Fibroblast of lung (primary cell): Measurements from ENCODE around the gene C8B. TPM values are rescaled to one million over a fixed set of nuclear protein-coding genes. Genes with fewer than 3 reads are reported as not detected.

Experiments
- DNase-seq, 2 donors: peaks; one replicate each; pipeline versions ENCODE4 v3.0.0 to v3.0.0-alpha.2; 2010; ENCODE audit warnings: low read depth in 2 of 2
- H2AFZ ChIP-seq: 2 replicates; pipeline ENCODE4 v1.5.1; 2012; ENCODE audit warnings: low read length, control low read depth, inconsistent platforms
- H3K27ac ChIP-seq: 2 replicates; pipeline ENCODE4 v1.5.1; 2011; ENCODE audit warnings: low read length, control low read depth; ENCODE audit not compliant: insufficient read depth
- H3K27me3 ChIP-seq: 2 replicates; pipeline ENCODE4 v1.5.1; 2011; ENCODE audit warnings: mild to moderate bottlenecking, low read length; ENCODE audit not compliant: control insufficient read depth, insufficient read depth
- H3K36me3 ChIP-seq: 2 replicates; pipeline ENCODE4 v1.5.1; 2011; ENCODE audit warnings: low read length; ENCODE audit not compliant: control insufficient read depth, insufficient read depth
- H3K4me1 ChIP-seq: 2 replicates; pipeline ENCODE4 v1.5.1; 2011; ENCODE audit warnings: low read length; ENCODE audit not compliant: control insufficient read depth, insufficient read depth; ENCODE audit errors: extremely low read depth
- H3K4me2 ChIP-seq: 2 replicates; pipeline ENCODE4 v1.5.1; 2011; ENCODE audit warnings: low read length, control low read depth; ENCODE audit not compliant: insufficient read depth; ENCODE audit errors: extremely low read depth
- H3K4me3 ChIP-seq, 4 experiments: fragments of 200-600 bp in 1 of 4; sonication (generic) in 1 of 4; replicated peaks in 1 of 4; 2 replicates each; pipeline ENCODE4 v1.5.1; 2011 to 2016; ENCODE audit warnings: low read length in 4 of 4, low read depth in 3 of 4, mild to moderate bottlenecking in 3 of 4, control low read depth in 2 of 4, inconsistent platforms in 1 of 4, mixed read lengths in 1 of 4; ENCODE audit not compliant: insufficient read depth in 1 of 4; ENCODE audit errors: control extremely low read depth in 1 of 4
- H3K79me2 ChIP-seq: 2 replicates; pipeline ENCODE4 v1.5.1; 2012; ENCODE audit warnings: mild to moderate bottlenecking, low read length, inconsistent platforms; ENCODE audit not compliant: control insufficient read depth, insufficient read depth
- H3K9ac ChIP-seq: 2 replicates; pipeline ENCODE4 v1.5.1; 2011; ENCODE audit warnings: mild to moderate bottlenecking, low read length, control low read depth; ENCODE audit not compliant: insufficient read depth
- H3K9me3 ChIP-seq: 2 replicates; pipeline ENCODE4 v1.5.1; 2012; ENCODE audit warnings: low read depth, low read length; ENCODE audit not compliant: control insufficient read depth, insufficient read depth
- H4K20me1 ChIP-seq: 2 replicates; pipeline ENCODE4 v1.5.1; 2011; ENCODE audit warnings: low read length; ENCODE audit not compliant: control insufficient read depth, insufficient read depth; ENCODE audit errors: extremely low read depth
- CTCF ChIP-seq, 2 donors: IDR thresholded peaks in 1 of 2; conservative IDR thresholded peaks in 1 of 2; 1 replicate in 1 of 2; 2 replicates in 1 of 2; pipeline ENCODE4 v1.5.1; 2011 to 2012; ENCODE audit warnings: low read length in 2 of 2, control low read depth in 1 of 2, inconsistent platforms in 1 of 2, low read depth in 1 of 2, mild to moderate bottlenecking in 1 of 2
- EZH2 ChIP-seq: IDR thresholded peaks from 2 replicates; pipeline ENCODE4 v1.5.1; 2012; ENCODE audit warnings: low read length, control low read depth, mild to moderate bottlenecking; ENCODE audit errors: missing control alignments
- polyA plus RNA-seq, 2 donors: library from polyadenylated mRNA; depleted of rRNA in 1 of 2; stranded (reverse) in 1 of 2; unstranded in 1 of 2; fragments of >200 nt; gene quantifications; 2 replicates each; pipeline ENCODE4 v1.2.1, GENCODE V29; 2011 to 2012; ENCODE audit warnings: missing spikeins in 1 of 2
- total RNA-seq: library from RNA; depleted of rRNA; stranded (reverse); fragments of >200 nt; gene quantifications from 2 replicates; pipeline ENCODE4 v1.2.1, GENCODE V29; 2014

C8B gene
- total and polyA plus RNA-seq, 2 donors (not counting 1 experiment from before 2014, with no cell fraction given): not detected

GRCh38 chr1:57012315-57012714 is 46.5 kb upstream of the C8B start:
- Histone ChIP-seq H3K27ac (no peak overlapping the region), H2AFZ (no peak overlapping the region), H3K4me2 (no peak overlapping the region), H3K27me3 (no peaks in the 10 kb centered on the region), H3K4me1 (no peaks in the 10 kb centered on the region), H3K9me3 (no peaks in the 10 kb centered on the region), H3K79me2 (no peaks in the 10 kb centered on the region), H3K4me3 (no peak overlapping the region), H4K20me1 (no peaks in the 10 kb centered on the region), H3K36me3 (no peaks in the 10 kb centered on the region), H3K9ac (no peak overlapping the region)
- TF ChIP-seq EZH2: no peak
- no peak for TF ChIP-seq CTCF (conservative IDR thresholded peaks at IDR 0.05 in 1 of 2, IDR thresholded peaks at IDR 0.05 in 1 of 2; ENCODE audit: low read depth in 1 of 2, low read length in 2 of 2)
- DNase-seq: no peak

- Histone ChIP-seq H3K79me2 (no peaks in the 10 kb centered on the region), H4K20me1 (no peaks in the 10 kb centered on the region), H3K36me3 (no peaks in the 10 kb centered on the region), H3K27ac (no peak overlapping the region), H3K4me1 (no peaks in the 10 kb centered on the region), H3K4me2 (no peak overlapping the region), H3K9me3 (no peaks in the 10 kb centered on the region), H2AFZ (no peak overlapping the region), H3K9ac (no peak overlapping the region), H3K4me3 (no peak overlapping the region), H3K27me3 (no peaks in the 10 kb centered on the region)
- DNase-seq: no peak
- TF ChIP-seq CTCF (conservative IDR thresholded peaks at IDR 0.05 in 1 of 2, IDR thresholded peaks at IDR 0.05 in 1 of 2; ENCODE audit: low read depth in 1 of 2, low read length in 2 of 2) (no peak), EZH2 (no peak)
Measured at GRCh38 chr1:57010511-57010910, 44.7 kb upstream of the C8B start.

GRCh38 chr1:57007948-57008347 is 42.1 kb upstream of the C8B start:
- no peaks in the 10 kb centered on the region for H3K36me3 ChIP-seq
- no peak overlapping the region for H3K4me3 ChIP-seq
- no peak for DNase-seq
- H4K20me1 ChIP-seq: no peaks in the 10 kb centered on the region
- H3K9me3 ChIP-seq: no peaks in the 10 kb centered on the region
- H3K4me1 ChIP-seq: no peaks in the 10 kb centered on the region
- TF ChIP-seq EZH2: no peak
- no peak for TF ChIP-seq CTCF (conservative IDR thresholded peaks at IDR 0.05 in 1 of 2, IDR thresholded peaks at IDR 0.05 in 1 of 2; ENCODE audit: low read depth in 1 of 2, low read length in 2 of 2)
- H3K27ac ChIP-seq: no peak overlapping the region
- no peak overlapping the region for H2AFZ ChIP-seq
- H3K27me3 ChIP-seq: no peaks in the 10 kb centered on the region
- H3K9ac ChIP-seq: no peak overlapping the region
- H3K79me2 ChIP-seq: no peaks in the 10 kb centered on the region
- no peak overlapping the region for H3K4me2 ChIP-seq
